Naive thymus-derived CD4-positive, alpha-beta T cell (primary cell): ENCODE data around the gene NUP153. TPM values are rescaled to one million over a fixed set of nuclear protein-coding genes. Genes with fewer than 3 reads are reported as not detected.
"Not testable (repeated sequence)": the region's sequence is repeated elsewhere in the genome, so short reads cannot be mapped to it uniquely, and the experiment has no call there.

Source experiments
- ATAC-seq: fragments of 150-1000 bp; cut with Tn5 transposase; 2 replicates; pipeline ENCODE4 v1.10.0; 2021; ENCODE audit warnings: mild to moderate bottlenecking, moderate library complexity
- CTCF ChIA-PET: fragments of 350-600 bp; sonication (Branson Sonifier 250); formaldehyde crosslinking; loops from one replicate; lab custom pipeline; 2021; ENCODE audit warnings: antibody characterized with exemption; lab: Charles Lee
- POLR2A ChIA-PET: fragments of 350-600 bp; sonication (Branson Sonifier 250); formaldehyde crosslinking; loops from one replicate; lab custom pipeline; 2021; ENCODE audit warnings: antibody characterized with exemption, inconsistent platforms; lab: Charles Lee
- DNase-seq, 9 donors: peaks; one replicate each; pipeline versions ENCODE4 v3.0.0 to v3.0.0-alpha.2; 2020 to 2022; ENCODE audit warnings: mixed read lengths in 1 of 9
- H3K27ac ChIP-seq: one replicate; pipeline ENCODE4 v1.7.0; 2013; ENCODE audit warnings: mild to moderate bottlenecking, low read depth, low read length, moderate library complexity
- H3K27me3 ChIP-seq, 2 donors: one replicate each; pipeline ENCODE4 v1.7.0; 2013; ENCODE audit warnings: low read length in 2 of 2, mild to moderate bottlenecking in 2 of 2, moderate library complexity in 2 of 2; ENCODE audit not compliant: control insufficient read depth in 2 of 2, insufficient read depth in 2 of 2
- H3K36me3 ChIP-seq, 3 experiments: 1 replicate in 2 of 3; 2 replicates in 1 of 3; pipeline ENCODE4 v1.7.0; 2013; ENCODE audit warnings: low read length in 3 of 3, mild to moderate bottlenecking in 3 of 3, moderate library complexity in 1 of 3; ENCODE audit not compliant: insufficient read depth in 3 of 3, control insufficient read depth in 2 of 3
- H3K4me1 ChIP-seq, 2 donors: one replicate each; pipeline ENCODE4 v1.7.0; 2013; ENCODE audit warnings: low read length in 2 of 2, mild to moderate bottlenecking in 2 of 2, moderate library complexity in 1 of 2; ENCODE audit not compliant: control insufficient read depth in 2 of 2, insufficient read depth in 2 of 2
- H3K4me3 ChIP-seq: 2 replicates; pipeline ENCODE4 v1.7.0; 2013; ENCODE audit warnings: mild to moderate bottlenecking, low read length
- H3K9me3 ChIP-seq, 3 experiments: 1 replicate in 2 of 3; 2 replicates in 1 of 3; pipeline ENCODE4 v1.7.0; 2013; ENCODE audit warnings: low read length in 3 of 3; ENCODE audit not compliant: control insufficient read depth in 2 of 3
- H3K27ac Mint-ChIP-seq, 9 donors: one replicate each; pipeline ENCODE4 v1.8.0; 2020 to 2022; ENCODE audit warnings: mixed read lengths in 9 of 9, mild to moderate bottlenecking in 8 of 9, moderate library complexity in 5 of 9, inconsistent platforms in 2 of 9
- H3K27me3 Mint-ChIP-seq, 5 donors: one replicate each; pipeline ENCODE4 v1.8.0; 2021 to 2022; ENCODE audit warnings: mixed read lengths in 5 of 5, mild to moderate bottlenecking in 1 of 5
- H3K36me3 Mint-ChIP-seq, 5 donors: one replicate each; pipeline ENCODE4 v1.8.0; 2020 to 2022; ENCODE audit warnings: mixed read lengths in 5 of 5, mild to moderate bottlenecking in 3 of 5, inconsistent platforms in 1 of 5
- H3K4me1 Mint-ChIP-seq, 7 donors: one replicate each; pipeline ENCODE4 v1.8.0; 2020 to 2022; ENCODE audit warnings: mixed read lengths in 7 of 7, mild to moderate bottlenecking in 3 of 7, inconsistent platforms in 1 of 7
- H3K4me3 Mint-ChIP-seq, 10 donors: one replicate each; pipeline ENCODE4 v1.8.0; 2020 to 2022; ENCODE audit warnings: mild to moderate bottlenecking in 10 of 10, mixed read lengths in 10 of 10, moderate library complexity in 6 of 10, inconsistent platforms in 2 of 10
- H3K9me3 Mint-ChIP-seq, 11 donors: one replicate each; pipeline ENCODE4 v1.8.0; 2020 to 2022; ENCODE audit warnings: mixed read lengths in 11 of 11, mild to moderate bottlenecking in 4 of 11, inconsistent platforms in 1 of 11, moderate library complexity in 1 of 11
- intact Hi-C, 2 donors: fragments of 100-400 bp; cut with micrococcal nuclease; formaldehyde crosslinking; loops; one replicate each; pipeline ENCODE4 v1.15.1; 2023
- polyA plus RNA-seq, 2 donors: library from polyadenylated mRNA; unstranded; fragments of 300-500 nt; fragmentation: Illumina TruSeq; gene quantifications; one replicate each; pipeline ENCODE4 v1.2.3, GENCODE V29; 2021
- total RNA-seq, 6 experiments: library from RNA in 5 of 6; stranded (reverse) in 5 of 6; gene quantifications; 1 replicate in 5 of 6; 2 replicates in 1 of 6; pipeline ENCODE4 v1.2.3 and lab custom pipeline; 2021 to 2026

Gene NUP153
- total and polyA plus RNA-seq, 7 experiments from 2014 or later: 2.5 to 90.9 (median 48.7) TPM

DNA sequence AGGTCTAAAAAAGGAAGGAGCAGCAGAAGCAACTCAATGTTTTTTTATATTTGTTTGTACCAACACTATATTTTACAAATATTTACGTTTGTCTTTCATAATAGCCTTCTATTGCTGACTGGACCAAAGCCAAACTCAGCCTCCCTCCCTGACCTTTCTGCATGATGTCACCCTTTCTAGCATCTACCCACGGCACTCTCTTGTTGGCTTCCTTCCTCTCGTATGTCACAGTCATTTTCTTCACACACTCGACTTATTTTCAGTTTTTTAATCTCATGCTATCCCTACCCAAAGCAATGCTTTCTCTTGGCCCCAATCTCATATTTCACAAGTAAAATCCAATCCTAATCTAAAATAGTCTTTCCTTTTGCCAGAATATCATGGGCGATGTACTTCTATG, 122.9 kb downstream of the NUP153 start:
- ChIA-PET POLR2A (interaction anchor here (0.6 kb wide), 1 partner anchor 59 kb away, joined by 5 read pairs; no protein-coding TSS in a partner anchor), CTCF (interaction anchor here (0.5 to 3.9 kb wide), 17 partner anchors 10 to 429 kb away, joined by 3 to 40 read pairs (median 3); partner anchors contain the start of gene FAM8A1)
- no peak overlapping the region for H3K27ac ChIP-seq
- Mint-ChIP-seq H3K27me3 (peaks cover 0 to 17% (median 0%) of the 10 kb centered on the region in 5 donors), H3K4me1 (peaks cover 5 to 15% (median 9%) of the 10 kb centered on the region in 7 donors), H3K9me3 (no peaks in the 10 kb centered on the region), H3K27ac (peak overlapping the region in 7 of 9 donors; percentile 12 to 90 (median 47)), H3K4me3 (peak overlapping the region in 3 of 10 donors; percentile 1 to 46 (median 8)), H3K36me3 (peaks cover 0 to 4% (median 0%) of the 10 kb centered on the region in 5 donors)
- no peaks in the 10 kb centered on the region for H3K9me3 ChIP-seq
- H3K36me3 ChIP-seq: no peaks in the 10 kb centered on the region
- no peak overlapping the region for H3K4me3 ChIP-seq
- intact Hi-C loops: loop anchor here (1.0 to 10.0 kb wide), 14 partner anchors 16 to 1251 kb away; partner anchors contain the start of genes RBM24 (in 2 of the 2), FAM8A1 (in 1 of the 2), KDM1B (in 1 of the 2) and NHLRC1 (in 1 of the 2)
- peaks cover 0 to under 1% of the 10 kb centered on the region in 2 donors for H3K4me1 ChIP-seq
- DNase-seq: no peak
- no peak for ATAC-seq
- no peaks in the 10 kb centered on the region for H3K27me3 ChIP-seq

DNA sequence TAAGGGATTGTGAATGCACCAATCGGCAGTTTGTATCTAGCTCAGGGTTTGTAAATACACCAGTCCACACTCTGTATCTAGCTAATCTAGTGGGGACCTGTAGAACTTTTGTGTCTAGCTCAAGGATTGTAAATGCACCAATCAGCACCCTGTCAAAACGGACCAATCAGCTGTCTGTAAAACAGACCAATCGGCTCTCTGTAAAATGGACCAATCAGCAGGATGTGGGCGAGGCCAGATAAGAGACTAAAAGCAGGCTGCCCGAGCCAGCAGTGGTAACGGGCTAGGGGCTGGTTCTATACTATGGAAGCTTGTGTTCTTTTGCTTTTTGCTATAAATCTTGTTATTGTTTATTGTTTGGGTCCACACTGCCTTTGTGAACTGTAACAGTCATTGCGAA, 125.4 kb downstream of the NUP153 start:
- H3K36me3 Mint-ChIP-seq, H3K27me3 ChIP-seq, H3K36me3 ChIP-seq, H3K4me1 ChIP-seq, H3K27ac ChIP-seq, H3K4me3 ChIP-seq, POLR2A ChIA-PET, ATAC-seq, H3K9me3 ChIP-seq: not testable (repeated sequence)
- intact Hi-C loops: loop anchor here (5.0 to 10.0 kb wide), 4 partner anchors 299 to 924 kb away; partner anchors contain the start of genes KDM1B (in 1 of the 2), RBM24 (in 1 of the 2), RNF144B (in 1 of the 2) and TPMT (in 1 of the 2)
- H3K4me3 Mint-ChIP-seq: peak overlapping the region in 9 of 10 donors; percentile 49 to 80 (median 68)
- peak in 2 of 9 donors; percentile 19 to 22 for DNase-seq
- H3K4me1 Mint-ChIP-seq: peaks cover 4 to 14% (median 9%) of the 10 kb centered on the region in 7 donors
- CTCF ChIA-PET: interaction anchor here (0.7 to 1.9 kb wide), 4 partner anchors 20 to 223 kb away, joined by 3 to 6 read pairs (median 3); no protein-coding TSS in a partner anchor
- peak overlapping the region in 2 of 9 donors; percentile 2 to 45 for H3K27ac Mint-ChIP-seq
- H3K9me3 Mint-ChIP-seq: peaks cover 0 to 14% (median 8%) of the 10 kb centered on the region in 11 donors
- H3K27me3 Mint-ChIP-seq: peaks cover 0 to 28% (median 6%) of the 10 kb centered on the region in 5 donors

DNA sequence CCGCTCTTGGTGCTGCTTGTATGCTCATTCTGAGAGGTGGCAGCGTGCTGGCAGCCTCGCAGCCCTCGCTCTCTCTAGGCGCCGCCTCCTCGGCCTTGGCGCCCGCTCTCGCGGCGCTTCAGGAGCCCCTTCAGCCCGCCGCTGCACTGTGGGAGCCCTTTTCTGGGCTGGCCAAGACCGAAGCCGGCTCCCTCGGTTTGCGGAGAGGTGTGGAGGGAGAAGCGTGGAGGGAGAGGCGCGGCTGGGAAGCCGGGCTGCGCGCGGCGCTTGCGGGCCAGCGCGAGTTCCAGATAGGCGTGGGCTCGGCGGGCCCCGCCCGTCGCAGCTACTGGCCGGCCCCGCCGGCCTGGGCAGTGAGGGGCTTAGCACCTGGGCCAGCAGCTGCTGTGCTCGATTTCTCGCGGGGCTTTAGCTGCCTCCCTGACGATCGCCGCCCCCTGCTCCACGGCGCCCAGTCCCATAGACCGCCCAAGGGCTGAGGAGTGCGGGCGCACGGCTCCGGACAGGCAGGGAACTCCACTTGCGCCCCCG, 126.1 kb downstream of the NUP153 start:
- peaks cover 4 to 14% (median 9%) of the 10 kb centered on the region in 7 donors for H3K4me1 Mint-ChIP-seq
- H3K9me3 Mint-ChIP-seq: peaks cover 0 to 14% (median 8%) of the 10 kb centered on the region in 11 donors
- POLR2A ChIA-PET: interaction anchor here (1.0 kb wide), 1 partner anchor 21 kb away, joined by 3 read pairs; no protein-coding TSS in a partner anchor
- DNase-seq (peak in 6 of 9 donors; percentile 14 to 38 (median 32)), ATAC-seq (peak; percentile 80)
- H3K27ac ChIP-seq: no peak overlapping the region
- H3K27me3 ChIP-seq: no peaks in the 10 kb centered on the region
- CTCF ChIA-PET: interaction anchor here (1.1 to 1.9 kb wide), 3 partner anchors 20 to 224 kb away, joined by 3 to 6 read pairs (median 3); no protein-coding TSS in a partner anchor
- H3K4me3 Mint-ChIP-seq: peak overlapping the region; percentile 45 to 86 (median 80)
- intact Hi-C loops: loop anchor here (5.0 to 10.0 kb wide), 4 partner anchors 298 to 924 kb away; partner anchors contain the start of genes KDM1B (in 1 of the 2), RBM24 (in 1 of the 2), RNF144B (in 1 of the 2) and TPMT (in 1 of the 2)
- peak overlapping the region; percentile 39 for H3K4me3 ChIP-seq
- peaks cover 0 to 28% (median 6%) of the 10 kb centered on the region in 5 donors for H3K27me3 Mint-ChIP-seq
- peak overlapping the region in 2 of 9 donors; percentile 45 to 56 for H3K27ac Mint-ChIP-seq
- H3K4me1 ChIP-seq: no peaks in the 10 kb centered on the region
- H3K9me3 ChIP-seq: peaks cover 0 to 9% (median 0%) of the 10 kb centered on the region in 3 experiments
- H3K36me3 Mint-ChIP-seq: peaks cover 0 to 4% (median 0%) of the 10 kb centered on the region in 5 donors
- no peaks in the 10 kb centered on the region for H3K36me3 ChIP-seq

DNA sequence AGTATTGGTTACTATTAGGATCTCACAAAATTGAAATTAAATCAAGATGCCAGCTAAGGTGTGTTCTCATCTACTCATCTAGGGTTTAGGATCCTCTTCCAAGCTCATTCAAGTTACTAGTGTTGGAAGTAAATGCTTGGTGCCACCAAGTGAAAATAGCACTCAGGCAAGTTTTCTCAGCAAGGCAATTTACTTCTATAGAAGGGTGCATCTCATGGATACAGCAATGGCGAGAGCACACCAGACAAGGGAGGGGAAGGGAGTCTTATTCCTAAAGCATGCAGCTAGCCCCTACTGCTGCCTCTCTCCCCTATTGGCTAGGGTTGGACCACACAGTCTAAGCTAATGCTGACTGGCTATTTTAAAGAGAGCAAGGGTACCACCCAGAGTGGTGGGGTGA, 129.7 kb downstream of the NUP153 start:
- Histone ChIP-seq H3K4me1 (no peaks in the 10 kb centered on the region), H3K27me3 (no peaks in the 10 kb centered on the region), H3K36me3 (no peaks in the 10 kb centered on the region), H3K27ac (no peak overlapping the region), H3K9me3 (peaks cover 0 to 9% (median 0%) of the 10 kb centered on the region in 3 experiments), H3K4me3 (no peak overlapping the region)
- H3K27me3 Mint-ChIP-seq: peaks cover 4 to 28% (median 26%) of the 10 kb centered on the region in 5 donors
- ChIA-PET CTCF (interaction anchor here (0.6 kb wide), 1 partner anchor 8 kb away, joined by 3 read pairs; no protein-coding TSS in a partner anchor), POLR2A (no interaction called here)
- peaks cover 0 to 19% (median 8%) of the 10 kb centered on the region in 11 donors for H3K9me3 Mint-ChIP-seq
- DNase-seq: no peak
- peaks cover 0 to 5% (median 0%) of the 10 kb centered on the region in 7 donors for H3K4me1 Mint-ChIP-seq
- H3K27ac Mint-ChIP-seq: no peak overlapping the region
- H3K36me3 Mint-ChIP-seq: peaks cover 0 to 4% (median 0%) of the 10 kb centered on the region in 5 donors
- no peak for ATAC-seq
- H3K4me3 Mint-ChIP-seq: no peak overlapping the region
- intact Hi-C loops: no loop called here

DNA sequence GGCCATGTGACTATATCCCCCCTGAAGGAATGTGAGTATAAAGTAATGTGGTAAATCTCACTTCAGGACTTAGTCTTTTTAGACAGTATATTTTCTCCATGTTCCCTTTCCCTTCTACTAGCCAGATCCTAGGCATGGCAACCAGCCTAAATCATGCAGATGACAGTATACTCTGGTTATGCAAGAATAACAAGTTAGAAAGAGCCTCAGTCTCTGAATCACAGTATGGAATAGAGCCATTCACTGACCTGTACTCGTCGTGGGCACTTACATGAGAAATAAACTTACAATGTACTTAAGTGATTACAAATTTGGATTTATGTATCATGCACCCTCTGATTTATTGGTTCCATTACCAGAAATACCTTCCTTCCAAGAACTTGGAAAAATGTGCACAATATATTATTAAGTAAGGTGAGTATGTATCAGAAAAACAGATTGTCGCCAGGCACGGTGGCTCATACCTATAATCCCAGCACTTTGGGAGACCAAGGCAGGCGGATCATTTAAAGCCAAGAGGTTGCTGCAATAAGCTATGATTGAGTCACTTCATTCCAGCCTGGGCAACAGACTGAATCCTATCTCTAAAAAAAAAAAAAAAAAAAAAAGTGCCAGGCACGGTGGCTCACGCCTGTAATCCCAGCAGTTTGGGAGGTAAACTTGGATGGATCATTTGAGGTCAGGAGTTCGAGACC, 131.7 kb downstream of the NUP153 start:
- Mint-ChIP-seq H3K9me3 (peaks cover 0 to 19% (median 8%) of the 10 kb centered on the region in 11 donors), H3K4me1 (no peaks in the 10 kb centered on the region), H3K27ac (no peak overlapping the region), H3K27me3 (peaks cover 14 to 33% (median 16%) of the 10 kb centered on the region in 5 donors), H3K36me3 (peaks cover 0 to 4% (median 0%) of the 10 kb centered on the region in 5 donors), H3K4me3 (no peak overlapping the region)
- CTCF ChIA-PET: interaction anchor here (0.7 kb wide), 1 partner anchor 172 kb away, joined by 3 read pairs; no protein-coding TSS in a partner anchor
- Histone ChIP-seq H3K4me3 (no peak overlapping the region), H3K4me1 (no peaks in the 10 kb centered on the region), H3K27ac (no peak overlapping the region), H3K9me3 (peaks cover 0 to 9% (median 0%) of the 10 kb centered on the region in 3 experiments), H3K27me3 (no peaks in the 10 kb centered on the region), H3K36me3 (no peaks in the 10 kb centered on the region)
- ATAC-seq: no peak
- POLR2A ChIA-PET: no interaction called here
- no peak for DNase-seq
- intact Hi-C loops: no loop called here

DNA sequence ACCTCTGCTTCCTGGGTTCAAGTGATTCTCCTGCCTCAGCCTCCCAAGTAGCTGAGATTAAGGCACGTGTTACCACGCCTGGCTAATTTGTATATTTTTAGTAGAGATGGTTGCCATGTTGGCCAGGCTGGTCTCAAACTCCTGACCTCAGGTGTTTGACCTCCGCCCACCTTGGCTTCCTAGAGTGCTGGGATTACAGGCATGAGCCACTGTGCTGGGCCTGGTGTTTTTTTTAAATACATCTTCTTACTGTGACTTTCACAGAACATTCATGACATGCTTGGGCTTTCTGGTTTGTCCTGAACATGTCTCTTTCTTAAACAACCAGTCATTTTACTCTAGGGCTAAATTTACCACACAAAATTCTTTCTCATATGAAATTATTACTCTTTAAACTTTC, 141.3 kb downstream of the NUP153 start:
- ChIA-PET POLR2A (interaction anchor here (0.6 kb wide), 1 partner anchor 41 kb away, joined by 7 read pairs; no protein-coding TSS in a partner anchor), CTCF (no interaction called here)
- DNase-seq: no peak
- Histone ChIP-seq H3K9me3 (no peaks in the 10 kb centered on the region), H3K4me3 (no peak overlapping the region), H3K27ac (no peak overlapping the region), H3K36me3 (no peaks in the 10 kb centered on the region), H3K4me1 (no peaks in the 10 kb centered on the region), H3K27me3 (no peaks in the 10 kb centered on the region)
- intact Hi-C loops: no loop called here
- Mint-ChIP-seq H3K4me1 (no peaks in the 10 kb centered on the region), H3K27me3 (peaks cover 8 to 12% (median 10%) of the 10 kb centered on the region in 5 donors), H3K9me3 (peaks cover 0 to 47% (median 10%) of the 10 kb centered on the region in 11 donors), H3K36me3 (peaks cover 0 to 7% (median 4%) of the 10 kb centered on the region in 5 donors), H3K4me3 (no peak overlapping the region), H3K27ac (no peak overlapping the region)
- no peak for ATAC-seq
